Renal cortex interstitium (tissue), 11 donors: Measurements from ENCODE around the gene CASKIN1. TPM values are rescaled to one million over a fixed set of nuclear protein-coding genes. Genes with fewer than 3 reads are reported as not detected.
A peak's percentile ranks its signal among the peaks of the same experiment; 100 is the strongest.

Experiments
- DNase-seq, 11 donors: peaks; one replicate each; pipeline ENCODE4 v3.0.0-alpha.2; 2013; ENCODE audit warnings: low read depth in 9 of 11, low spot score in 4 of 11; ENCODE audit errors: extremely low read depth in 1 of 11
- polyA plus RNA-seq, 3 donors: library from polyadenylated mRNA; unstranded; fragments of 120-200 nt; gene quantifications; one replicate each; pipeline ENCODE4 v1.2.1, GENCODE V29; 2013; ENCODE audit not compliant: insufficient read length in 3 of 3

Gene CASKIN1
- polyA plus RNA-seq, 3 donors: 1.00 to 2.4 (median 1.9) TPM

DNA sequence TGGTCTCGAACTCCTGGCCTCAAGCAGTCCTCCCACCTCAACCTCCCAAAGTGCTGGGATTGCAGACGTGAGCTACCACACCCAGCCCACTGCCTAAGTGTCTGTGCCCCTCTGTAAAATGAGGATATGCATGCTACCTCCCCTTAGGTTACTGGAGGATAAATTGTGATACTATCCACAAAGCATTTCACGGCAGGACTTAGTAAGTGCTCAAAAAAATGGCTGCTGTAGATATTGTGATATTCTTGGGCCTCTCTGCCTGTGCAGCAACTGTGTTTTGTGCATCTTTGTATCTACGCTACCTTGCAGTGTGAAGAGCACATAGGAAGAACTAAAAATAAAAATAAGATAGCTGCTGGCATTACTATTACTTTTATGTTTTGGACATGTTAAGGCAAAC, 1.9 kb upstream of the CASKIN1 start:
- no peak for DNase-seq

DNA sequence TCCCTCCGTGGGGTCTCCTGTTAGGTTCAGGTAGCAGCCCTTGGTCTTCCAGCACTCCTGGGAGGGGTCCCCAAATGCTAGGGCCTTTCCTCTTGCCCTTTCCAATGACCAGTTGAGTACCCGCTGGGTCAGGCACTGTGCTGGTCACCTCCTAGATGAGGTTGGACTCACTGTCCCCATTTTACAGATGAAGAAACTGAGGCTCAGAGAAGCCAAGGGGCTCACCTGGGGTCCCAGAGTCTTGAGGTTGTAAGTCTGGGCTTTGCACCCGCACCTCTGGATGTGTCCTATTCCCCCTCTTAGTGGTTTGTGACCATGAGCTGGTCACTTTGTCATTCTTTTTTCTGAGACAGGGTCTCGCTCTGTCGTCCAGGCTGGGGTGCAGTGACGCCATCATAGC, 1.4 kb upstream of the CASKIN1 start:
- DNase-seq: no peak

DNA sequence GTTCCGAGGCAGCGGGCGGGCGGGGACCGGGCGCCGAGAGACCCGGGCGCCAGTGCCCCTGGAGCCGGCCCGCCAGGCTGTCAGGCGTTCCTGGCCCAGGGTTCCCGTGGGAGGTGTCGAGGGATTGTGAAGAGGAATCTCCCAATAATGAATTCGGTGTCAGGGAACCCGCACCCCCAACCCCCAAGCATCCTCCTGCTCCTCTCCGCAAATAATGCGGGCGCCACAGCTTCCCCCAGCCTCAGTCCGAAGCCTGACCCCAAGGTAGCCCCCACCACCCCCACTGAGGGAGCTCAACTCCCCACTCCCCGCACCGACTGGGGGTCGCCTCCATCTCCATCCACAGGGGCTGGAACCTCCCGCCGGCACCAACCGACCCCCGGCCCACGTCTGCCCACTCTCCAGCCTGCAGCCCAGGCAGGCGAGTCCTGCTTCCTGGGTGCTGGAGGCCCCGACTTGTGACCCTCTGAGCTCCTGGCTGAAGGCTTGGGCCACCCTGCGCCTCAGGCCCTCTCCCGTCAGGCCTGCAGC, 641 bp upstream of the CASKIN1 start:
- DNase-seq: no peak

DNA sequence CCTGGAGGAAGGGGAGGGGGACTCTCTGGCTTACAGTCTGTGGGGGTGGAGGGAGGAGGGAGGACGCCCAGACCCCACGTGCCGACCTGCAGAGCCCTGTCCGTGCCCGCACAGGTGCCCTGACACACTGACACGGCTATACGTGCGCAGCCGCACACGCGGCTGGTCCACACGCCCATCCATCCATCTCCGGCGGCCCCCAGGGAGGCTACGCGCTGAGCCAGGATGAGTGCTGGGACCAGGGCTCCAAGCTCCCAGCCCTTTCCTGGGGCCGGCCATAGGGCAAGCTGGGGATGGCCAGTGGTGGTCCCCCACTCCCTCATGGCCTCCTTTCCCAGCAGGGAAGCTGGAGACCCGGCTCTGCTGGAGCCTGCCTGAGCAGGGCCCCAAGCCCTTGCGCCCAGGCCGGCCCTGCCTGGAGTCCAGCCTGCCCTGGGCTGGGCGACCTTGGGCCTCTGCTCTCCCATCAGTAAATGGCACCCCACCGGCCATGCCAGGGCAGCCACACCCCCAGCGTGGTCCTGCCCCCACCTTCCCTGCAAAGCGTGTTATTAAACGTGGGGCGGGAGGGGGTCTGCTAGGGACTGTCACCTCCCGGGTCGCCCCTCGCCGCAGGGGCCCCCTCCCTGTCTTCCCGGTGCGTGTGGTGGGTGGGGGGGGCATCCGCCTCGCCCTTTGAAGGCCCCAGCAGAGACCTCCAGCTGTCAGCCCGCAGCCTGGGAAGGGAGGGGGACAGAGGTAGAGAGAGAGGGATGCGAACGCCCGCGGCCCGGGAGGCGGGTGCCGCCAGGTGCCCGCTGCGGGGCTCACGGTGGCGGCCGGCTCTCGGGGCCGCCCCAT, 863 bp downstream of the CASKIN1 start:
- DNase-seq: no peak

DNA sequence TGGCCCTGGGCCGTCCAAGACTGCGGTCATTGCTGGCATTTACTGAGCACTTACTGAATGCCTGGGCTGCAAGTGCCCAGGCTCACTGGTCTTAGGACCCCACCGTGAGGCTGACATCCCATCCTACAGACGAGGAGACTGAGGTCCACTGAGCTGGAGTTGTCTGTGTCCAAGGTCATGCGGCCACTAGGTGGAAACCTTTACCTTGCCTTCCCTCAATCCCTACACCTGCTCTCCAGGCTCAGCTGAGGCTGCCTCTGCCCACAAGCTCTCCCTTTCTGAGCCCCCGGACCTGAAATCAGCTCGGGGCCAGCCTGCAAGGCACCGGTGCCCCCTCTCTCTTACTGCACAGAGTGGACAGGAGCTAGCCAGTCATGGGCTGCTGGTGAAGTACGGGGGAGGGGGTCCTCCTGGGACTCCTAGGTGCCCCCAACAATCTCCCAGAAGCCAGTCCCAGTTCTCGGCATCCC, 1.5 kb downstream of the CASKIN1 start:
- DNase-seq: peak in 3 of 11 donors; percentile 32 to 52 (median 39)

DNA sequence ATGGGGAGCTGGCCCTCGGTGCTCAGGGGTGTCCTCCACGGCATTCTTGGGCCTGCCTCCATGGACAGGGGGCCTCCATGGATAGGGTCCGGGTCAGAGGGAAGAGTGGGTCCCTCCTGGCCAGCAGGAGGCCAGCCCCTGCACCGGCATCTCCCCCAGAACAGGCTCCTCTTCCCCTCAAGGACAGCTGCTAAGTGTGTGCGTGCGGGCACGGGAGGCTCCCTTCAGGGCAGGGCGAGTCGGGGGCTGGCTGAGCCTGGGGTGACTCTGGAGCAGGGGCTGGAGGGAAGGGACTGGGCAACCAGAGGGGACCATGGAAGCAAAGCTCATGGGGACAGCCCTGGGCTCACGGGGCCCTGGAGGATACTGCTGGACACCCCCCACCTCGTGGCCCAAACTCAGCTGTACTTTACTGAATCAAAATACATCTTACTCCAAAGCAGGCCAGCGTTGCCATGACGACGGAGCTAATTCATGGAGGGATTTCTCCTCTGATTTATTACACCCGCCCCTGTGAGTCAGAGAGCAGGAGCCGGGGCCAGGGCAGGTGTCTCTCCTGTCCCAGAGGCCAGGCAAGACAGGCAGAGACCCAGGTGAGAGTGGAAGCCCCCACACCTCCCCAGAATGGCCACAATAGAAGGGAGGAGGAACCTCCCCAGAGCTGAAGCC, 2.1 kb downstream of the CASKIN1 start:
- DNase-seq: peak in 2 of 11 donors; percentile 27 to 43

DNA sequence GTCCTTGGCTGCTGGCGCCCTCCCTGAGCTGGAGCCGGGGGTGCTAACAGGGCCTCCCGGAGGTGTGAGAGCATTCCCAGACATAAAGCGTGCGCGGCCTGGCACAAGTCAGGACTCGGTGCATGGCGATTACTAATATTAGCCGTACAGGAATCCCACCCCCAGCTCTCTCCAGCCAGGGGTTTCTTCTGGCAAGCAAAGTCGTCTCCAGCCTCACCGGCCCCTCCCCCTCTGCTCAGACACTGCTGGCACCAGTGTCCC, 5.0 kb downstream of the CASKIN1 start:
- no peak for DNase-seq

DNA sequence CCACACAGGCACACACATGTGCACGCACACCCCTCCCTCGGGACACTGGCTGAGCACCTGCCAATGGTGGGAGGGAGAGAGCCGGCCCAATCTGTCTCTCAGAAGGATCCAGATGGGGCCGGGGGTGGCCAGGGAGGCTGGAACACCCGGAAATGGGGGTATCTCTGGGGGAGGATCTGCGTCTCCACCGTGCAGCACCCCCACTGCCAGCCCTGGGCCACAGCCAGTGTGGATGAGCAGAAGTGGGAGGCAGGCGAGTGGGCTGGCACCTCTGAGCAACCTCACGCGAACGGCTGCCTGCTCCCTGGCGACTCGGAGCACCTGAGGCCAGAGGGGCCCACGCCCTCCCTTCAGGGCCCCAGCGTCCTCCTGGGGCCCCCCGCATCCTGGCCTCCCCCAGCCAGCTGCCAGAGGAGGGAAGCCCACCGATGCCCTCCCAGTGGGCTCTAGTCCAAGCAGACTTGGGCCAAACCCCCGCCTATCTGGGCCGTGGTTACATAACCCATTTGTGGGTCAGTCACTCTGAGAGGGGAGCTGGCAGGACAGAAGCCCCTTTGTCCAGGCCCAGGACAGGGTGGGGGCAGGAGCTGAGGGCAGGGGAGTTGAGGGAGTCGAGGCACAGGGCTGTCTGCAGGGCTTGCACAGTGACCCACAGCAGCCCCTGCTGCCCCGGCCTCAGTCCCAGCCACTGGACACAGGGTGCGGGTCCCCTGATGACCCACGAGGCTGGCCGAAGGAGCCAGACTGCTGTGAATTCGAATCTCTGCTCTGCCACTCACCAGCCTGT, 5.6 kb downstream of the CASKIN1 start:
- no peak for DNase-seq

DNA sequence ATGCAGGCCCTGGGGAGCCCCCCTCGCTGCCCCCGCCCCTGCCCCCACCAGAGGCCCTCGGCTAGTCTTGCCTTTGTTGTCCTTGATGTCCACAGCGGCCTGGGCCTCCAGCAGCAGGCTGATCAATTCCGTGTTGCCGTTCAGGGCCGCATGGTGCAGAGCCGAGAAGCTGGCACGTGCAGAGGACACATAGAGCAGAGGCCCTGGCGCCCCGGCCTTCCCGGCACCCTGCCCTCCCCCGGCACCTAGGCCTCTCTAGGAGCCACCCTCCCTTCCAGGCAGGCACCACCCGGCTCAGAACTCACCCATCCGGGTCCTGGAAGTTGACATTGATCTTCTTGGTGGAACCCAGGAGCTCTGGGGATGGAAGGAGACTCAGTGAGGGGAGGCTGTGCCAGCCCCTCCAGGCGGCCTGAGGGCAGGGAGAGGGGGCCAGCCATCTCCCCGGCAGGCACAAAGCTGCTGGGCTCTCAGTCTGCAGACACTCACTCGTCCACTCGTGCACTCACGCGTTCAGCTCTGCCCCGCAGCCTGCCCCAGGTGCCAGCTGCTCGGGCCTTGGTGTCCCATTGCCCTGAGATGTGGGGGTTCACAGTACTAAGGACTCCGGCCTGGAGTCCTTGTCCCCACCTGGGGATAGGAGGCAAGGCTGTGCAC, 6.3 kb downstream of the CASKIN1 start:
- no peak for DNase-seq

DNA sequence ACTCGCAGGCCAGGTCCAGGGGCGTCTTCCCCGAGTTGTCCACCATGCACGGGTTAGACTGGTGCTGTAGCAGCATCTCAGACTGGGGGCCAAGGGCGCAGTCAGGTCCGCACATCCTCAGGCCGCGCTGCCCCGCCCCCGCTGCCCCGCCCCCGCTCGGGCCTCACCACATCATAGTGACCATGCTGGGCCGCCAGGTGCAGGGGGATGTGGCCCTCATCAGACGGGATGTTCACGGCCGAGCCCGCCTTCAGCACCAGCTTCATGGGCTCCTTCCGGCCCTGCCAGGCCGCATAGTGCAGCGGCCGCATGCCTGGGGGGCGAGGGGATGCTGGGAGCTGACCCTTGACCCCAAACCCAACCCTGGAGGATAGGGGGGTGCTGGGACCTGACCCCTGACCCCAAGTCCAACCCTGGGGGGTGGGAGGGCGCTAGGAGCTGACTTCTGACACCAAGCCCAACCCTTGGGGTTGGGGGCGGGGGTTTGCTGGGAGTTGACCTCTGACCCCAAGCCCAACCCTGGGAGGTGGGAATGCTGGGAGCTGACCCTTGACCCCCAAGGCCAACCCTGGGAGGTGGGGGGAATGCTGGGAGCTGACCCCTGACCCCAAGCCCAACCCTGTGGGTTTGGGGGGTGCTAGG, 7.0 kb downstream of the CASKIN1 start:
- DNase-seq: no peak

DNA sequence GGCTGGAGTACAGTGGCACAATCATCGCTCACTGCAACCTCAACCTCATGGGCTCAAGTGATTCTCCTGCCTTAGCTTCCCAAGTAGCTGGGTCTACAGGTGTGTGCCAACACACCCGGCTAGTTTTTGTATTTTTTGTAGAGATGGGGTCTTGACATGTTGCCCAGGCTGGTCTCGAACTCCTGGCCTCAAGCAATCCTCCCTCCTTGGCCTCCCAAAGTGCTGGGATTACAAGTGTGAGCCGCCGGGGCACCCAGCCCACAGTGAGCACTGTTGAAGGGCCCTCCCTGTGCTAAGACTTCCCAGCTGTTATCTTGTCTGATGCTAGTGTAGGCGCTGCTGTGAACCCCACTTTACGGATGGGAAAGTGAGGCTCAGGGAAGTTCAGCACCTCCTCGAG, 8.0 kb downstream of the CASKIN1 start:
- DNase-seq: no peak

DNA sequence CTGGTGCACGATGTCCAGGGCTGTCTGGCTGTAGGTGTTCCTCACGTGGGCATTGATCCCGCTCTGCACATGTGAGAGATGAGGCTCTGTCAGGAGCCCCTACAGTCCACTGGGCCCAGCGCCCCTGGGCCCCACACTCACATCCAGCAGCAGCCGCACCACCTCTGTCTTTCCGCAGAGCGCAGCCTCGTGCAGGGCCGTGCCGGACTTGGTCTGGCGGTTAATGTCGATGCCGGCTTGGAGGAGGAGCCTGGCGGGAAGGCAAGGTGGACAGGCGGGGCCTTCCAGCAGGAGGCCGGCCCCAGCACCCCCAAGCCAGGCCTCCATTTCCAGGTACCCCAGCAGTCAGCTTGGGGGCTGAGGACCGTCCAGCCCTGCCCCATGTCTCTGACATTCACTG, 9.2 kb downstream of the CASKIN1 start:
- DNase-seq: no peak

DNA sequence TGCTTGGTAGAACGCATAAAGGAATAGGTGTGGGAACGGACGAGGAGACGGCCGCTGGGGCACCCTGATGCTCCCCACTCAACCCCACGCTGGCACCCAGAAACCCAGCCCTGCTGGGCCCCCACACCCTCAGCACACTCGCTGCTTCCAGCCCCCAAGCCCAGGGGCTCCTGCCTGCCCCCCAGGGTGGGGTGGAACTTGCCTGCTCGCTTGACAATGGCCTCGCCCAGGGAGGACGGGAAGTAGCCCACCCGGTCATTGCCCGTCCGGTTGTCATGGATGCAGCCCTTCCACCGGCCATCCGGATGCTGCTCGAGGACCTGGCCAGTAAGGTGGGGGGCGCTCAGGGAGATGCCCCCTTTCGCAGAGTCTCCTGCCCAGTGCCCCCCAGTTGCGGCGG, 9.9 kb downstream of the CASKIN1 start:
- DNase-seq: no peak

DNA sequence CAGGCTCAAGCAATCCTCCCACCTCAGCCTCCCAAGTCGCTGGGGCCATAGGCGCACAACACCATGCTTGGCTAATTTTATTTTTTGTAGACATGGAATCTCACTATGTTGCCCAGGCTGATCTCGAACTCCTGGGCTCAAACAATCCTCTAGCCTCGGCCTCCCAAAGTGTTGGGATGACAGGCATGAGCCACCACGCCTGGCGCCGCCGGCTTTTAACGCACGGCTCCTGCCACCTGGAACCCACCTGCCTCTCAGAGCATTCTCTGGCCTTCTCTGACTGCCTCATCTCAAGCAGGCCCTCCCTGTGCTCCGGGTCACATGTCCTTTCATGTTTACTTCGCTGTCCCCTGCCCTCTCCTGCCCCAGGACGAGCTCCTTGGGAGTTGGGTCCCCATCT, 10.3 kb downstream of the CASKIN1 start:
- DNase-seq: no peak

DNA sequence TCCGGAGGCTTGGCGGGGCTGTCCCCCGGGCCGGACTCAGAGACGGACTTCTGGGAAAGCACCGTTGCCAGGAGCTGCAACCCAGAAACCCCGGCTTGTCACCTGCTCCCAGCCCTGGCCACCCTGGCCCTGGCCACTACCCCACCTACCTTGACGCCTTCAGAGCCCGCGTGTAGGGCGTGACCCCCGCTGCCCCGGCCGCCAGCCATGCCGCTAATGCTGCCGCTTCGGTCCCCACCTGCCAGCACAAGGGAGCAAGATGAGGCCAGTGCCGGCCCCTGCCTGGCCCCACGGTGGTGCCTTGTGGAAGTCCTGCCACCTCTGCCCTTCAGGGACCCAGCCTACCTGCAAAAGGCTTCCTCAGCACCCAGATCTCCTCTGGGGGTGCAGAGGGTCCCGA, 11.4 kb downstream of the CASKIN1 start:
- DNase-seq: no peak

DNA sequence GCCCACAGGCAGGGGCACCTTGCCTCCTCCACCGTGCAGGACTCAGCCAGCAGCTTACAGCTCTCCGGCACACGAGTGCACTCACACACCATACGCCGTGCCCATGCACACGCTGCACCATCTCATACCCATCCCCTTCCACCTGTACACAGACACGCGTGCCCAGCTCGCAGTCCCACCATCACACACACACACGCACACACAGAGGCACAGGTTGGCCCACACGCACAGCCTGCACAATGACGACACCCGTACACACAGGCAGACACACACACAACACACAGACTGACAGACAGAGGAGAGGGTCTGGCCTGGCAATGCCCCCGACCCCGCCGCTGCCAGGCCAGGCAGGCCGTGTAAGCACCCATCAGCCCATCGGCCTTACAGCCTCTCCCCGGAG, 12.1 kb downstream of the CASKIN1 start:
- no peak for DNase-seq

DNA sequence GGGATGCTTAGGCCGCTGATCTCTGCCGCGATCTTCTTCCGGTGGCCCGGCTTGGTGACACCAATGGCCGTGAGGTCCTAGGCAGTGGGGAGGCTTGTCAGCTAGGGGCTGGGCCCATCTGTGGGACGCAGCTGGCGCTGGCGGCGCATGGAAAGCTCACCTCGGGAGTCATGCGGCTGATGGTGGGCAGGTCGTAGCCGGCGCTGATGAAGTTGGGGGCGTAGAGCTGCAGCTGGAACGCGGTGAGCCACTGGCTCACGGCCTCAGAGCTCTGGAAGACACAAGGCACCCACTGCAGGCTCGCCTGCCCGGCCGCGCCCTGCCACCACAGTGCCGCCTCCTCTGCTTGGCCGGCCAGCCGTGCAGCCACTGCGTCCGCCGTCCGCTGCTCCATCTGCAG, 12.7 kb downstream of the CASKIN1 start:
- DNase-seq: no peak

DNA sequence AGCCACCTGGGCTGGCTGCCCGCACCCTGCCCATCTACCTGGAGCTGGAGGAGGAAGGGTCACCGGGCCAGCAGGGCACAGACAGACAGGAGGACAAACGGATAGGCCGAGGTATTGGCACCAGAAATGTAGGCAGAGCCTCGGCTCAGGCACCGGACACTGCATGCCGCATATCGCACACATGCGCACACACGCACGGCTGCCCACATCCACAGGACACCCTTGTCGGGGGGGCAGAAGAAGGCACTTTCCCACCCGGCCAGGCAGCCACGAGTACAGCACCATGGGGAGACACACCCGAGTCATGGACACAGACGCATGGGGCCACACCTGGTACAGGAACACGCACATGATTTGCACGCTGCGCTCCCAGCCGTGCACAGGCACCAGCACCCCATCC, 14.5 kb downstream of the CASKIN1 start:
- DNase-seq: no peak
